CD1c-positive myeloid dendritic cell (primary cell): ENCODE results near the gene SPIN1.

Experiments used
- DNase-seq: peaks from one replicate; pipeline ENCODE4 v3.0.0-alpha.2; 2016; ENCODE audit errors: extremely low spot score

SPIN1 gene

DNA sequence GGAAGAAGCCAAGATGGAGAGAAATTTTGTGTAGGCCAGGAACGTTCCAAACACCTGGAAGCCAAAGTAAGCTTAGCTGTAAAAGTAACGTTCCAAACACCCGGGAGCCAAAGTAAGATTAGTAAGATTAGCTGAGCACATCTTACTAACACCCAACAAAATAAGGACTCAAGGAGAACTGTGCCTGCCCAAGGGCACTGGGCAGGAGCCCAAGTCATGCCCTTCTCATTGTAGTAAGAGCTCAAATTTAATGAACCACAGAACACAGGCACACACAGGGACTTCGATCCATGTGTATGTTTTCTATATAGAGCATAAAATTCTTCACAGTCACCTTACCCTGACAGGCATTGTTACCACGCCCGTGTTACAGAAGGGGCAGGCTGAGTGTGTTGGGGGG is 110.6 kb downstream of the SPIN1 start:
- no peak for DNase-seq

DNA sequence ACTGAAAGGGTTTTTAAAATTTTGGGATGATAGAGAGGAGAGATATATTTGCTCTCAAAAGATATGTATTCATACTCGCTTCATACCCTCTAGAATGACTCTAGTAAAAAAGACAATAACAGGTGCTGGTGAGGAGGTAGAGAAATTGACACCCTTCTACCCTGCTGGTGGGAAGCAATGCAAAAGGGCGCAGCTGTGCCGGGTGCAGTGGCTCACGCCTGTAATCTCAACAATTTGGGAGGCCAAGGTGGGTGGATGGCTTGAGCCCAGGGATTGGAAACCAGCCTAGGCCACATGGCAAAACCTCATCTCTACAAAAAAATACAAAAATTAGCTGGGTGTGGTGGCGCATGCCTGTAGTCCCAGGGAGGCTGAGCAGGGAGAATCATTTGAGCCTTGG is 112.8 kb downstream of the SPIN1 start:
- no peak for DNase-seq

DNA sequence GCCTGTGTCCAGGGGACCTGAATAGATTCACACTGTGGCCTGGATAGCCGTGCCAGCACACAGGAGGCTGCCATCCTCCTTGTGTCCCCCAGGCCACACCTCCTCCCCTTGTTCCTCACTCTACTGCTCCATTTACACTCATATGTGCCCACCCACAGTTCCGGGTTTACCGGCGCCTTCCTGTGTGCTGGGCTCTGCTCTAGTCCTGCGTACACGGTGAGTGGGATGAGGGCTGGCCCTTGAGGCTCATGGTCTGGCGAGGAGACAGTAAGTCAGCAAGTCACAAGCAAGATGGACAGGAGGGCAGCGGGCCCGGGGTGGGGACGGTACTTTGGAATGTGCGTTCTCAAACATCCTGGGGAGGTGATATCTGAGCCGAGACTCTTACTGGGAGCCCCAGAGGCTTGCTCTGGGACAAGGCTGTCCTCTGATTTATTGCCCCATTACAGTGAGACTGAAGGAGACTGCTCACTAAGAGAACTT is 114.3 kb downstream of the SPIN1 start:
- DNase-seq = no peak

DNA sequence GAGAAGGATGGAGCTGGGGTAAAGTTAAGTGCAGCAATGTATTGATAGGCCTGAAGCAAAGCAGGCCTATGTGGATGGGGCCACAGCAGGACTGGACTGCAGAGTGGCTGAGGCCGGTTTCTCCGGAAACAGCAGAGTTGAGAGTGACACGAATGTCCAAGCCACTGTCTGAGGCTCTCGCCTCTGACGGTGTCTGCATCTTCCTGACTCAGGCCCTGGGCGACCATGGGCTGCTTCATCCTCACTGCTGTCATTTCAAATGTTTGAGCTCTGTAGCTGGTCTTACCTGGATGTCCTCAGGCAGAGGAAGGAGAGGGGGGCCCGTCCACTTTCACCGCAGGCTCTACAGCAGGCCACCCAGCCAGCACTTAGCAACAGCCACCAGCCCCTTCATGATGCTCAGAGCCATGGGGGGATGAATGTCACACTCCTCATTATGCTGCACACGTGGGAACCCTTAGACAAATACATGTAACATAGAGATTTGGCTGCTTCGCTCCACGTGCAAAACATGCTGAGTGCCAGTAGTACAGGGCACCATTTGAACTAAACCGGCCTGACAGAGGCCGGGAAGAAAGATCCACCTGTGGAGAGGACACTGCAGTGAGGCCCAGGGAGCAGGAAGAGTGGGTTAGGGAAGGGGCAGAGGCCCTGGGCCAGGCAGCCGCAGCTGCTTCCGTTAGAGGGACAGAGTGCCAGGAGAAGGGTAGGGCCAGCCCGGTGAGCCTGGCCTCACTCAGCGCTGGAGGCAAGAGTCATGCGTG is 115.0 kb downstream of the SPIN1 start:
- DNase-seq = no peak

DNA sequence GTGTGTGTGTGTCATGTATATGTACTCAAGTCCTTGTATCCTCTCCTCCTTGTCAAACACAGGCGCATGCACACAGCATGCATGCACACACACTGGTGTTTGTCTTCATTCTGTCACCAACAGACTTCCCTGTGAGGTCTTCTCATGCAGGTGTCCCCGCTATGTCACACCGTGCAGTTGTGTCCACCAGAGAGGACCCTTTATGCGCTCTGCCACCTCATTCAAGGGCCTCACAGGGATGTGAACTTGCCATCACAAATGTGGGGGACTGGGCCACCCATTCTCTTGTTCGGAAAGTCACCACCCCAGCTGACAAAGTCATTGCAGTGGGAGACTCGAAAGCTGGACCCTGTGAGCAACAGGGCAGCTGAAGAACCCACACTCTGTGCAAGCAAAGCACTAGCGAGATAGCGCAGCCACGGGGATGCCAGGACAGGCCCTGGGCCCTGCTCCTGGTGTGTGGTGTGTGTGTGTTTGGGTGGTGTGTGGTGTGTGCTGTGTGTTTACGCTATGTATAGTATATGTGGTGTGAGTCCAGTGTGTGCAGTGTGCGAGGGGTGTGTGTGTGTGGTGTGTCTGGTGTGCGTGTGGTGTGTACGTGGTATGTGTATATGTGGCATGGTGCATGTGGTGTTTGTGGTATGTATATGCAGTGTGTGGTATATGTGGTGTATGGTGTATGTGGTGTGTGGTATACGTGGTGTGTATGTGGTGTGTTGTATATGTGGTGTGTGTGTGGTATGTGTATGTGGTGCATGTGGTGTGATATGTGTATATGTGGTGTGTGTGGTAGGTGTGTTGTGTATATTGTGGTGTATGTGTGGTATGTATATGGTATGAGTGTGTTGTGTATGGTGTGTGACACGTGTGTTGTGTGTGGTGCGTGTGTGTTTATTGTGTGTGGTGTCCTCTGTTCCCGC is 115.9 kb downstream of the SPIN1 start:
- DNase-seq = no peak

DNA sequence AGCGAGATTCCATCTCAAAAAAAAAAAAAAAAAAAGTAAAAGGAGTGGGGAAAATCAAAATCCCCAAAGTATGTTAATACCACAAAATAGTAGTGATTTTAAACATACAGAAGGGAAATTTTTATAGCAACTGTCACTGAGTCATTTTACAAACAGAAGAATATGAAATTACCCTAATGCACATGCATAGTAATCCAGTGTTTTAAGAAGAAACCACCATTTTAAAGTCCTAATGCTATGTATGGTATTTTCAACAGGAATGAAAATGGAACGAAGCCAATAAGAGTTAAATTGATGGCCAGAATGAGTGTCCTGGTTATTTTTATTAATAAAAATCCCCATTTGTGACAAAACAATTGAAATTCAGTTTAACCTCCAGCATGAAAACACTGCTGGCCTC is 120.1 kb downstream of the SPIN1 start:
- no peak for DNase-seq

DNA sequence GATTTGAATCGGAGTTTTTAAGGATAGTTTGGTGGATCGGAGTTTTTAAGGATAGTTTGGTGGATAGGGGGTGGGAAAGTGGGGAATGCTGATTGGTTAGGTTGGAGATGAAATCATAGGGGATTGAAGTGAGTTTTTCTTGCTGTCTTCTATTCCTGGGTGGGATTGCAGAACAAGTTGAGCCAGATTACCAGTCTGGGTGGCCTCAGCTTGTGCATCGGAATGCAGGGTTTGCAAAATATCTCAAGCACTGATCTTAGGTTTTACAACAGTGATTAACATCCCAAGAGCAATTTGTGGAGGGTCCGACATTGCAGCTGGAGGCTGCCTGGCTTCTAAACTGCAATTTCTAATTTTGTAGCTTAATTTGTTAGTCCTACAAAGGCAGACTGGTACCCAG is 123.7 kb downstream of the SPIN1 start:
- DNase-seq = no peak

DNA sequence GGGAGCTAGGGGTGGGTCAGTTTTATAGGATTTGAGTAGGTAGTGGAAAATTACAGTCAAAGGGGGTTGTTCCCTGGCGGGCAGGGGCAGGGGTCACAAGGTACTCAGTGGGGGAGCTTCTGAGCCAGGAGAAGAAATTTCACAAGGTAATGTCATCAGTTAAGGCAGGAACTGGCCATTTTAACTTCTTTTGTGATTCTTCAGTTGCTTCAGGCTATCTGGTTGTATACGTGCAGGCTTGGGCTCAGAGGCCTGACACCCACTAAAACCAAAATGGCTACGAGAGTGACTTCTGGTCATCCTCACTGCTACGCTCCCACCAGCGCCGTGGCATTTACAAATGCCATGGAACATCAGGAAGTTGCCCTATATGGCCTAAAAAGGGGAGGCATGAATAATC is 126.0 kb downstream of the SPIN1 start:
- DNase-seq = no peak

DNA sequence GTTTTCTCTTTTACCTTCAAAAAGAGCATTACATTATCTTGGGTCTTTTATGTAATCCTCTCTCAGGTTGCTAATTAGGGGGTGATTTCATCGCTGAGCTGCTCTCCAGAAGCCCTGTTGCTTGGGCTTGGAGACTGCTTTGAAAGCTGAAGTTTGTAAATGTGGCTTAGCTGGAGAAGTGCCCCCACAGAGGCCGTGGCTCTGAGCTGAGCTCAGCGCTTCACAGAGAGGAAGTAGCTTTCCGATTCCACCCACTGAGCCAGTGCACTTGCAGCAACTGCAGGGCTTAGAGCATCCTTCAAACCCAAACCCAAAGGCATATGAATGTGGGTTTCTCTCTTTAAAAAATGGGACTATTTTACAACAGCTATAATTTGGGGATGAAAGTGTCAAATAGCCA is 133.1 kb downstream of the SPIN1 start:
- DNase-seq = peak; percentile 31

DNA sequence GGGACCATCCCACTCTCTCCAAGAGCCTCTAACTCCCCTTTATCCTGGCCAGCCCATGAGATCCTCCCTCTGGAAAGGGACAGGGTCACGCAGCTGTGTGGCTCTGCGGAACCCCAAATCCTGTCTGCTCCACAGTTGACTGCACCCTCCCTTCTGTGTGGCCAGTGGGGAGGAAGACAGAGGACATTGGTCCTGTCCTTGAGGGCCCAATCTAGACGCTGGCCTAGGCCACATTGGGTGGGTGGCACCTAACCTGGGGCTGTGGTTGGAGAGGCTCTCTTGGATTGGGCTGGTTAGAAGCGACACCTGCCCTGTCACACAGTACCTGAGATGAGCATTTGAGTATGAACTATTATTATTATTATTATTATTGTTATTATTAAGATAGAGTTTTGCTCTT is 134.1 kb downstream of the SPIN1 start:
- no peak for DNase-seq

DNA sequence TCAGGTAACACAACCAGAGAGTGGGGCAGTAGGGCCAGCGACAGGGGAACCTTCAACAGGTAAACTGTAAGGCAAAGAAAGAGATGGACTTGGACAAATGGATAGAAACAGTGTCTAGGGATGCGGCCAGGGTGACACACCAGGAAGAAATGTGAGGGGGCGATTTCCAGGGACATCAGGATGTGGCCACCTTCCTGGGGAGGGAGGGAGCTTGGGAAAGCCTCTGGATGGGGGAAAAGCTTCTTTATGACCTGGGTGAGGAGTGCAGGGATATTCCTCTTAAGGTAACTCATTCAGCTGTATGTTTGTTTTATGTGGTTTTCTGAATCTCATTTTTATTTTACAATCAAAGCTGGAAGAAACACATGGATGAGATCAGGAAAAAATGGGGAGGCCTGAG is 134.8 kb downstream of the SPIN1 start:
- DNase-seq = no peak

DNA sequence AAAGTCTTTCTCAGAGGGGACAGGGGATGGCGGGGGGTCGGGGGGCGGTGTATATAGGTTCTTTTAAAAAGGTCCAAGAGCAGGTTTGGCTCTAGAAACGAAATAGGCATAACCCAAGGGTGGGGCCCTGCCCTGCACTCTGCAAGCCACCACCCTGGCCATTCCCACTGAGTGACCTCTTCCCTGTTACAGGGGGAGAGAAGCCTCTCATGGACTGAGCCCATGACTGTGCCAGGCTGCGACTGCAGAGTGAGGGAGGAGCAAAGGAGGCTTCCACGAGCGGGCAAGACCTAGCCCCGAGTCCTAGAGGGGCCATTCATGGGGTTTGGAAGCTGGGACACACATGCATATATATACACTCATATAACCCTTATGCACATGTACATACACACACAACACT is 136.7 kb downstream of the SPIN1 start:
- no peak for DNase-seq

DNA sequence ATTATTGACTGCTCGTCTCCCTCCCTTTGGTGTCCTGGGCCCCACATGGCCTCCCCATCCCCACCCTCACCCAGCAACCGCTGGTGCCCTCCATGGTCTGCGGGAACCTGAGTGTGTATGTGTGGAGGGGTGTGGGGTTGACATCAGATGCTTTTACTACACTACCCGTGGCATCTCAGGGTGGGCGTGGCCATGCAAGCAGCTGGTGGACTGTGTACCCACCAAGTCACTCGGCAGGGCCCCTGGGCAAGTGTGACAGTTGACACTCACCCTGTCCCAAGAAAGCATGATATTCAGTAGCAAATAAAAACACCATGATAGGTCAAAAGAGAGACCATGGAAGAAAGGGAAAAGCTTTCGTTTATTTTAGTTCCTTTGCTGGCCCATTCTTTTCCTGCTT is 139.4 kb downstream of the SPIN1 start:
- no peak for DNase-seq
